WI38 (cell line): Measurements from ENCODE around the gene CABLES2.

ENCODE experiments used
- H3K4me3 ChIP-seq: 2 replicates; pipeline ENCODE4 v1.5.1; 2011; ENCODE audit warnings: low read depth, mild to moderate bottlenecking, control low read depth, low read length
- CTCF ChIP-seq: IDR thresholded peaks from 2 replicates; pipeline ENCODE4 v1.5.1; 2012; ENCODE audit warnings: low read depth, mild to moderate bottlenecking, control low read depth, low read length

Gene CABLES2

GRCh38 chr20:62416651-62417637 is 9.9 kb upstream of the CABLES2 start:
- no peak overlapping the region for H3K4me3 ChIP-seq
- no peak for TF ChIP-seq CTCF

- no peak overlapping the region for H3K4me3 ChIP-seq
- no peak for TF ChIP-seq CTCF
These were observed 8.4 kb upstream of the CABLES2 start for GRCh38 chr20:62415354-62416111.

GRCh38 chr20:62413896-62414481 is 6.9 kb upstream of the CABLES2 start:
- TF ChIP-seq CTCF = no peak
- H3K4me3 ChIP-seq = no peak overlapping the region

GRCh38 chr20:62413025-62413570 is 6.0 kb upstream of the CABLES2 start:
- H3K4me3 ChIP-seq = no peak overlapping the region
- TF ChIP-seq CTCF = no peak

GRCh38 chr20:62412194-62413024 is 5.3 kb upstream of the CABLES2 start:
- no peak overlapping the region for H3K4me3 ChIP-seq
- TF ChIP-seq CTCF = no peak

- TF ChIP-seq CTCF = no peak
- H3K4me3 ChIP-seq = no peak overlapping the region
These were observed 4.6 kb upstream of the CABLES2 start for GRCh38 chr20:62411479-62412193.
